Activated B cell treated with CpG ODN at 0.5 μM for 24 hours (primary cell): ENCODE data around the gene TTC8. TPM values are rescaled to one million over a fixed set of nuclear protein-coding genes. Genes with fewer than 3 reads are reported as not detected.
A peak's percentile ranks its signal among the peaks of the same experiment; 100 is the strongest.

ENCODE experiments used
- ATAC-seq: fragments of 200-7000 bp; cut with Tn5 transposase; one replicate; pipeline ENCODE4 v1.10.0; 2021; ENCODE audit warnings: low read depth, mild to moderate bottlenecking, moderate library complexity
- CTCF ChIA-PET: fragments of 350-600 bp; sonication (Branson Sonifier 250); formaldehyde crosslinking; loops from one replicate; lab custom pipeline; 2021; ENCODE audit warnings: antibody characterized with exemption; lab: Charles Lee
- POLR2A ChIA-PET: fragments of 350-600 bp; sonication (Branson Sonifier 250); formaldehyde crosslinking; loops from one replicate; lab custom pipeline; 2021; ENCODE audit warnings: antibody characterized with exemption; lab: Charles Lee
- DNase-seq: peaks from one replicate; pipeline ENCODE4 v3.0.0; 2022
- H3K27ac Mint-ChIP-seq: one replicate; pipeline ENCODE4 v1.8.0; 2020; ENCODE audit warnings: mixed read lengths
- H3K27me3 Mint-ChIP-seq: one replicate; pipeline ENCODE4 v1.8.0; 2021; ENCODE audit warnings: mixed read lengths
- H3K36me3 Mint-ChIP-seq: one replicate; pipeline ENCODE4 v1.8.0; 2021; ENCODE audit warnings: low read depth, mixed read lengths
- H3K4me1 Mint-ChIP-seq: one replicate; pipeline ENCODE4 v1.8.0; 2021; ENCODE audit warnings: mixed read lengths
- H3K4me3 Mint-ChIP-seq: one replicate; pipeline ENCODE4 v1.8.0; 2020; ENCODE audit warnings: mild to moderate bottlenecking, mixed read lengths
- H3K9me3 Mint-ChIP-seq: one replicate; pipeline ENCODE4 v1.8.0; 2020; ENCODE audit warnings: mixed read lengths
- CTCF ChIP-seq: fragments of 200-600 bp; IDR thresholded peaks from one replicate; pipeline ENCODE4 v1.8.0; 2022; ENCODE audit warnings: antibody characterized with exemption, mild to moderate bottlenecking
- intact Hi-C: fragments of 100-400 bp; cut with micrococcal nuclease; formaldehyde crosslinking; loops from one replicate; pipeline ENCODE4 v1.15.1; 2024
- total RNA-seq: library from RNA; stranded (reverse); gene quantifications from 2 replicates; pipeline ENCODE4 v1.2.3, GENCODE V29; 2022

The TTC8 gene
- total RNA-seq, 1 donor from 2014 or later = 4.8 TPM

DNA sequence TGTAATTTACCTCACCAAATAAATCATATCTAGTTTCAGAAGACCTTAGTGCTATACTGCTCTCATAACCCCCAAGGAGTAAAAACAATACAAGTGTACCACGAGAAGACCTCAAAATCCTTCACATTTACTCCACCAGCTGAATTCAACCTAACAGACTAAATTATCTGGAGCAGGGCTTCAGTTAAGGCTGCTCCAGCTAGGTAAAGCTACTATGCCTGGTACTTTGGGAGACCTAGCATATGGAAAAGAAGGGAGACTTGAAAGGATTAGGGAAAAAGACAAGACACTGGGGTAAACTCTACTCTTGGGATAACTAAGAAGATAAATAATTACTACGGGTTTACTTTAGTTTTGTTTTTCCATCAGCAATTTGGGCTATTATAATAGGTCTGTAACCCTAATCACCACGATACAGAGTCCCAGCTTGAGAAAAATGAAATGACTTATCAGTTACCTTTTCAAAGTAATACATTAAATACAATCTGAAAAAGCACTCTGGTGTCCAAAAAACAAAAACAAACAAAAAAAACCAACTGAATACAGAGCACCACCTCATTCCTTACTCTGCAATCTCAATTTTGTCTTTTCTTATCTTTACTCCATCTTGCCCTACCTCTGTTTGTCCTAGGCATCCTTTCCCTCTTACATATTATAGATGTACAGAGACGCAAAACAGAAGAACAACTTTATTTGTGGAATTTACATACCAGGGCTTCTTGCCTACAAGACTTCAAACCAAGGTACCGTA lies 33.8 kb upstream of the TTC8 start:
- POLR2A ChIA-PET = no interaction called here
- intact Hi-C loops = loop anchor here (5.0 to 10.0 kb wide), 5 partner anchors 226 to 1544 kb away; partner anchors contain the start of genes GALC, NRDE2, PSMC1 and ZC3H14
- DNase-seq (no peak), ATAC-seq (no peak)
- peaks cover 5% of the 10 kb centered on the region for H3K9me3 Mint-ChIP-seq
- H3K4me1 Mint-ChIP-seq = peaks cover 29% of the 10 kb centered on the region
- no peaks in the 10 kb centered on the region for H3K27me3 Mint-ChIP-seq
- H3K27ac Mint-ChIP-seq = no peak overlapping the region
- CTCF ChIA-PET = interaction anchor here (1.0 to 1.7 kb wide), 2 partner anchors 123 kb away, joined by 4 to 5 read pairs; no protein-coding TSS in a partner anchor
- peak overlapping the region; percentile 89 for H3K4me3 Mint-ChIP-seq
- peaks cover 2% of the 10 kb centered on the region for H3K36me3 Mint-ChIP-seq
- TF ChIP-seq CTCF = no peak

- intact Hi-C loops = loop anchor here (5.0 to 10.0 kb wide), 5 partner anchors 226 to 1544 kb away; partner anchors contain the start of genes GALC, NRDE2, PSMC1 and ZC3H14
- ChIA-PET CTCF (interaction anchor here (1.7 kb wide), 1 partner anchor 124 kb away, joined by 5 read pairs; no protein-coding TSS in a partner anchor), POLR2A (no interaction called here)
- Mint-ChIP-seq H3K4me1 (peaks cover 29% of the 10 kb centered on the region), H3K27me3 (no peaks in the 10 kb centered on the region), H3K27ac (no peak overlapping the region), H3K9me3 (peaks cover 3% of the 10 kb centered on the region), H3K4me3 (peak overlapping the region; percentile 89), H3K36me3 (peaks cover 2% of the 10 kb centered on the region)
- no peak for DNase-seq
- no peak for TF ChIP-seq CTCF
- ATAC-seq = no peak
These were observed 33.2 kb upstream of the TTC8 start for GRCh38 chr14:88791252-88791621.

DNA sequence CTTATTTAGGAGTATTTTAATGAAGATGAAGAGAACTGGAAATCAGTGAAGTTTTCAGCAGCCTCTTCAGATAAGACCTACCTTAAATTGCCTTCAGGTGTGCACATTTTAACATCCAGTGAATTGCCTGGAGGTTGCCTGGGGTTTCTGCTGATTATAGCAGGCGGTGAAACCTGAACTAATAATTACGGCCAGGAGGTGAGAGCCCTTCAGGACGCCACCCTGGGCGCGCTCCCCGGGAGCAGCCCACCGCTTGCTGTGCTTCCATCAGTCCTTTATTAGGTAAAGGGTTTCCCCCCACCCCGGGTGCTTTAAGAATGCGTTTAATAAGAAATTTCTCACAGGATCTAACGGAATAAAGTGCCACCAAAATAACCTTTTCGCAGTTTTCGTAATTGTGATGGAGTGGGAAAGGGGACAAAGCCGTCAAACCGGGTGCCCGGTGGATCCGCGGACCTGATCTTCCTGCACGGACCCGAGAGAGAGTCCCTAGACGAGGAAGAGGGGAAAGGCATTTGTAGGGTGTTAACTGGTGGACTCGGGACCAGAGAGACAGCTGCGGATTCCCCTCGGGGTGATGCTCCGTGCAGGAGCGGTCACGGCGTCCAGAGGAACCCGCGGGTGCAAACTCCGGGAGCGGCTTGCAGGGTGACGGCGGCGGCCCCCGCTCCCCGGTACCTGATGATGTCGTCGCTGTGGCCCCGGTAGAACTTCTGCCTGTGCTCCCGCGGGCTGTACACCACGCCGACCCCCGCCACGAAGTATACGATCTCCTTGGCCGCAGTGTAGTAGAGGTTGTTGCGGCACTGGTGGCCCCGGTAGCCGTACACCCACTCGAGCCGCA lies 32.6 kb upstream of the TTC8 start:
- ATAC-seq = no peak
- peaks cover 26% of the 10 kb centered on the region for H3K4me1 Mint-ChIP-seq
- no peak for DNase-seq
- peaks cover 2% of the 10 kb centered on the region for H3K36me3 Mint-ChIP-seq
- no peaks in the 10 kb centered on the region for H3K9me3 Mint-ChIP-seq
- peak overlapping the region; percentile 89 for H3K4me3 Mint-ChIP-seq
- peak overlapping the region; percentile 71 for H3K27ac Mint-ChIP-seq
- TF ChIP-seq CTCF = no peak
- CTCF ChIA-PET = interaction anchor here (1.0 to 1.7 kb wide), 4 partner anchors 24 to 299 kb away, joined by 3 to 5 read pairs (median 4); partner anchors contain the start of gene TTC8
- intact Hi-C loops = loop anchor here (1.0 to 10.0 kb wide), 11 partner anchors 32 to 1607 kb away; partner anchors contain the start of genes EFCAB11, GALC, NRDE2 and PSMC1
- POLR2A ChIA-PET = interaction anchor here (1.5 kb wide), 2 partner anchors 33 to 1164 kb away, joined by 4 to 8 read pairs; partner anchors contain the start of genes TDP1 and TTC8
- H3K27me3 Mint-ChIP-seq = no peaks in the 10 kb centered on the region

- intact Hi-C loops = loop anchor here (1.0 to 10.0 kb wide), 11 partner anchors 32 to 1606 kb away; partner anchors contain the start of genes EFCAB11, GALC, NRDE2 and PSMC1
- no peaks in the 10 kb centered on the region for H3K9me3 Mint-ChIP-seq
- TF ChIP-seq CTCF = no peak
- DNase-seq = peak; percentile 81
- peaks cover 24% of the 10 kb centered on the region for H3K4me1 Mint-ChIP-seq
- POLR2A ChIA-PET = interaction anchor here (1.5 kb wide), 2 partner anchors 32 to 1163 kb away, joined by 4 to 8 read pairs; partner anchors contain the start of genes TDP1 and TTC8
- peak within 1 kb of the TSS; percentile 89 for H3K4me3 Mint-ChIP-seq
- peak; percentile 86 for ATAC-seq
- H3K27me3 Mint-ChIP-seq = no peaks in the 10 kb centered on the region
- peaks cover 2% of the 10 kb centered on the region for H3K36me3 Mint-ChIP-seq
- peak within 1 kb of the TSS; percentile 71 for H3K27ac Mint-ChIP-seq
- CTCF ChIA-PET = interaction anchor here (1.0 to 1.7 kb wide), 4 partner anchors 24 to 300 kb away, joined by 3 to 5 read pairs (median 4); partner anchors contain the start of gene TTC8
These were observed 31.8 kb upstream of the TTC8 start, which contains the start of gene EML5 for GRCh38 chr14:88792473-88793258. Gene EML5, minus strand, starts transcription at chr14:88792953. Its CDS starts 450 bp downstream, at chr14:88792503.
